ENCODE measurements around the gene CCDC159.

- no peak for TF ChIP-seq CTCF (conservative IDR thresholded peaks at IDR 0.05 in 1 of 2, IDR thresholded peaks at IDR 0.05 in 1 of 2; ENCODE audit: low read depth in 1 of 2, low read length in 2 of 2)
- TF ChIP-seq EZH2 (IDR thresholded peaks at IDR 0.05; ENCODE audit: low read length, missing control alignments) = no peak
Measured at GRCh38 chr19:11370744-11371143, 24.4 kb downstream of the CCDC159 start.

Measured in fibroblast of lung (primary cell).